GM12892 (cell line): Measurements from ENCODE around the gene ZIK1.

Source experiments
- DNase-seq: peaks from one replicate; pipeline ENCODE4 v3.0.0; 2011; ENCODE audit not compliant: insufficient read length
- FAIRE-seq: peaks from 2 replicates; lab custom pipeline; 2011; peaks lifted over from hg19 to GRCh38; lab: Jason Lieb, UNC
- POLR2A ChIP-seq: IDR thresholded peaks from 2 replicates; pipeline ENCODE4 v1.6.1; 2011; ENCODE audit warnings: low read depth, low read length, control low read depth
- POLR2AphosphoS5 ChIP-seq: IDR thresholded peaks from 2 replicates; pipeline ENCODE4 v1.6.1; 2011; ENCODE audit warnings: low read depth, low read length, control low read depth
- TAF1 ChIP-seq: IDR thresholded peaks from 2 replicates; pipeline ENCODE4 v1.6.1; 2011; ENCODE audit warnings: low read depth, mild to moderate bottlenecking, control low read depth, low read length, borderline replicate concordance

Gene ZIK1

GRCh38 chr19:57570707-57571106 is 13.2 kb upstream of the ZIK1 start:
- DNase-seq (no peak), FAIRE-seq (no peak)
- no peak for TF ChIP-seq TAF1
- TF ChIP-seq POLR2A = 0 out of 2 replicates have a peak, but pooled peaks have one; percentile 30

- no peak for TF ChIP-seq TAF1
- TF ChIP-seq POLR2AphosphoS5 = no peak
- no peak for TF ChIP-seq POLR2A
- FAIRE-seq (no peak), DNase-seq (no peak)
Observed at GRCh38 chr19:57572415-57572947, 11.5 kb upstream of the ZIK1 start.

GRCh38 chr19:57576661-57577060 is 7.3 kb upstream of the ZIK1 start:
- FAIRE-seq = no peak

GRCh38 chr19:57578487-57579205 is 5.3 kb upstream of the ZIK1 start, which contains the start of gene ZNF416:
TSS of gene ZNF416 (minus strand) at chr19:57578911. CDS start at chr19:57578704, 207 bp downstream.
- TF ChIP-seq TAF1 = no peak
- no peak for TF ChIP-seq POLR2AphosphoS5
- TF ChIP-seq POLR2A = no peak; the same call in 1 of the 2 replicates
- FAIRE-seq = peak; percentile 99
- peak; percentile 93 for DNase-seq

More at GRCh38 chr19:57576661-57577060, 7.3 kb upstream of the ZIK1 start:
- DNase-seq = no peak
- TF ChIP-seq POLR2AphosphoS5 (no peak), POLR2A (no peak), TAF1 (no peak)

- TF ChIP-seq POLR2A (no peak), TAF1 (no peak), POLR2AphosphoS5 (no peak)
- DNase-seq (no peak), FAIRE-seq (no peak)
Observed at GRCh38 chr19:57583104-57583520, 833 bp upstream of the ZIK1 start.

GRCh38 chr19:57587529-57587928 is 3.6 kb downstream of the ZIK1 start:
- FAIRE-seq (no peak), DNase-seq (no peak)
- TF ChIP-seq TAF1 = no peak
- TF ChIP-seq POLR2AphosphoS5 = no peak
- no peak for TF ChIP-seq POLR2A

- DNase-seq (no peak), FAIRE-seq (no peak)
- TF ChIP-seq POLR2AphosphoS5 (no peak), TAF1 (no peak), POLR2A (no peak)
Observed at GRCh38 chr19:57599377-57599760, 15.4 kb downstream of the ZIK1 start.

GRCh38 chr19:57599761-57600383 is 15.9 kb downstream of the ZIK1 start, which contains the start of gene ZNF530:
TSS of gene ZNF530 (plus strand) at chr19:57599885. CDS start at chr19:57604346, 4,461 bp downstream.
- FAIRE-seq (peak; percentile 98), DNase-seq (peak; percentile 85)
- peak; percentile 58; the same call in 1 of the 2 replicates for TF ChIP-seq POLR2A
- peak; percentile 67; the same call in 1 of the 2 replicates for TF ChIP-seq POLR2AphosphoS5
- TF ChIP-seq TAF1 = no peak

- TF ChIP-seq POLR2A (no peak), POLR2AphosphoS5 (no peak), TAF1 (no peak)
- DNase-seq = no peak
- FAIRE-seq = no peak
Observed at GRCh38 chr19:57606931-57607330, 23.0 kb downstream of the ZIK1 start.

GRCh38 chr19:57611113-57611512 is 27.2 kb downstream of the ZIK1 start:
- TF ChIP-seq POLR2A = no peak
- no peak for TF ChIP-seq TAF1
- no peak for TF ChIP-seq POLR2AphosphoS5
- DNase-seq = no peak
- no peak for FAIRE-seq

GRCh38 chr19:57613941-57614743 is 30.2 kb downstream of the ZIK1 start, which contains the start of gene ZNF134:
TSS of gene ZNF134 (plus strand) at chr19:57614242. CDS start at chr19:57619469, 5,227 bp downstream.
- DNase-seq (peak; percentile 91), FAIRE-seq (peak; percentile 96)
- TF ChIP-seq POLR2AphosphoS5 = peak; percentile 84
- TF ChIP-seq POLR2A = peak; percentile 79
- TF ChIP-seq TAF1 = peak; percentile 42; the same call in 1 of the 2 replicates
